Ramos (cell line): ENCODE results near the gene GDPD4.

Source experiments
- in situ Hi-C: fragments of 300-500 bp; cut with MboI; formaldehyde crosslinking; loops from one replicate; pipeline ENCODE4 v1.14.3; 2022; ENCODE audit warnings: low sequenced_read_pairs; ENCODE audit not compliant: unreplicated experiment

The GDPD4 gene

GRCh38 chr11:77207019-77207485, 94.4 kb downstream of the GDPD4 start:
- in situ Hi-C loops: no loop called here

DNA sequence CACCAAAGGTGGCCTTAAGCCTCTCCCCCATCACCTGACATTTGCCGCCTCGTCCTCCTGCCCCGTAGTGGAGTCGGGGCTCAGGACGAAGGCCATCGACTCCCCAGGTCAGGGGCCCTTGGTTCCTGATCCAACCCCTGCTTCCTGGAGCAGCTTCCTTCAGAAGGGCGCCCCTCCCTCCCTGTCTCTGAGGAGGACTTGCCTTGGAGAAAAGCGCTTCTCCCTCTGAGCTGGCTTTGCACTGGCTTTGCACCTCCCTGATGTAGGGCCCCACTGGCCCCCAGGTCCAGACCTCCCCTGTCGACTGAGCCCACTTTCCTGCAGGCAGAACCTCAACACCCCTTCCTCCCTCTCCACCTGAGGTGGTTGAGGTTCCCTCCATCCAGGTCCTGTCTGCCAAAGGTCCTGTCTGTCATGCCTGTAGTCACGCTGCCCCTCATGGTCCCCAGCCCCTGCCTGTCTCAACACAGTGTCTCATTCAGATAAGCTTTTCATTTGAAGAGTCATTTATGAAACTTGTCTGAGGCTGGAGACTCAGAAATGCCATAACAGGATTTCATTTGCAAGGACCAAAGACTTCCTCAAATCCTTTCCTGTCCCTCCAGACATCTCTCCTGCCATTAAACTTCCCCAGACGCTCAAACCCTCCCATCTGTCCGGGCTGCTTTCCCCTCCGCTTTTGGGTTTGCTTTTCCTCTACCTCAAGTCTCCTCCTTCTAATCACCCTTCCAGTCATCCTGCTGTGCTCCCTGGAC, 95.0 kb downstream of the GDPD4 start:
- in situ Hi-C loops: no loop called here

GRCh38 chr11:77205467-77206263, 95.8 kb downstream of the GDPD4 start:
- in situ Hi-C loops: no loop called here

DNA sequence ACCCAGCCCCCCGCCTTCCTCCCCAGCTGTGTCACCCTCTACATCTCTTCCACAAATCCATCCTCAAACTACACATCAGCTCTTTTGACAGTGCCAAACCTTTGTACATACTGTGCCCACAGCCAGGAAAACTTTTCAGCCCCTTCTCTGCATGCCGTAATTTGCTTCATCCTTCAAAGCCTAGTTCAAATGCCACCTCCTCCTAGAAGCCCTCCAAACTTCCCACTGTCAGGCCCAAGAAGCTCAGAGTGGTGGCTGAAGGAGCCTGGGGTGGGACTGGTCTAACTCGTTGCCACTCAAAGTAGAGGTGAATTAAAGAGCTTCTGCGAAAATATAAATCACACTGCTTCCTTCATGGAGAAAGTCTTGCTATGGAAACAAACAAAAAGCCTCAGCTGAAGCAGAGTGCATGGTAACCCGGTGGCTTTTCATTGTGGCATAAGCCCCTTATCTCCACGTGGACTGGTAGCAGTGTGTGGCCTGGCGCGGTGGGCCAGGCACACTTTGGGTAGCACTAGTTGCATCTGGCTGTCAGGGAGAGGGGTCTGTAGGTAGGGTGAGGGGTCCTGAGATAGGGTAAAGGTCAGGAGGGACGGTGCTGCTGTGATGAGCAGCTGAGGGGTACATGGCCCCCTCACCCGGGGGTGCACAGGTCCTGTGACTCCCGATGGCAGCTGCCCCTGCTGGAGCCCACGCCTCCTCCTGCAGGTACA, 96.6 kb downstream of the GDPD4 start:
- in situ Hi-C loops: no loop called here

GRCh38 chr11:77203901-77204753, 97.4 kb downstream of the GDPD4 start:
- in situ Hi-C loops: no loop called here

DNA sequence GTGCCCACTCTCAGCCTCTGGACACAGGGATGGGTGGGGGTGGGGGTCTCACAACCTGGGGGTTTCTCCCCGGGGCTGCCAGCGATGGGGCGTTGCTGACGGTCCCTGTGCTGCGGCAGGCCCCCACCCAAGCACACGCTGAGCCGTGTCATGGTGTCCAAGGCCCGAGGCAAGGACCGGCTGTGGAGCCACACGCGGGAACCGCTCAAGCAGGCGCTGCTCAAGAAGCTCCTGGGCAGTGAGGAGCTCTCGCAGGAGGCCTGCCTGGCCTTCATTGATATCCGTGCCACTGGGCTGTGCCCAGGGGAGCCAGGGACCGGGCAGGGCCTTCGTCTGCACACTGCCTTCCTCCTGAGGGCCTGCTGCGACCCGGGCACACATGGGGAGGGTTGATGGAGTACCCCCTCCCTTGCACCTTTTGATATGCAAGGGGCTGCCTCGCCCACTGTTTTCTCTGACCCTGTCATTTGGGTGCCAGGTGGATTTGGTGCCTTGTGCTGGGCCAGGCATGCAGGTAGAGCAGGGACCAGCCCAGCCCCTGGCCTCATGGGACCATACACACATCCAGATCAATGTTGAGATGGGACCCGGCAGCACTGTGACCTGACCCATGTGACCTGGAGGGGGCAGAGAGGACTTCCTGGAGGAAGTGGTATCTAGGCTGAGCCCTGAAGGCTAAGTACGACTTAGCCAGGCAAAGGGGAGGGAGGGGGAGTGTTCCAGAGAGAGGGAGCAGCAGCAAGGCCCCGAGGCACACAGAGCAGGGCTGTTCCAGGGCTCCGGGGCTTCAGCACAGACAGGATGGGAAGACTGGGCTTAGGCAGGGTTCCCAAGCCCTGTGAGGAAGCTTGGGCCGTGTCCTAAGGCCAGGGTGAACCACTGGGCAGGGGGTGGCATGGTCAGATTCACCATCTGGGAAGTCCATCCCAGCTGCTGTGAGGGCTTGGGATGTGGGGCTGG, 98.3 kb downstream of the GDPD4 start:
- in situ Hi-C loops: no loop called here

DNA sequence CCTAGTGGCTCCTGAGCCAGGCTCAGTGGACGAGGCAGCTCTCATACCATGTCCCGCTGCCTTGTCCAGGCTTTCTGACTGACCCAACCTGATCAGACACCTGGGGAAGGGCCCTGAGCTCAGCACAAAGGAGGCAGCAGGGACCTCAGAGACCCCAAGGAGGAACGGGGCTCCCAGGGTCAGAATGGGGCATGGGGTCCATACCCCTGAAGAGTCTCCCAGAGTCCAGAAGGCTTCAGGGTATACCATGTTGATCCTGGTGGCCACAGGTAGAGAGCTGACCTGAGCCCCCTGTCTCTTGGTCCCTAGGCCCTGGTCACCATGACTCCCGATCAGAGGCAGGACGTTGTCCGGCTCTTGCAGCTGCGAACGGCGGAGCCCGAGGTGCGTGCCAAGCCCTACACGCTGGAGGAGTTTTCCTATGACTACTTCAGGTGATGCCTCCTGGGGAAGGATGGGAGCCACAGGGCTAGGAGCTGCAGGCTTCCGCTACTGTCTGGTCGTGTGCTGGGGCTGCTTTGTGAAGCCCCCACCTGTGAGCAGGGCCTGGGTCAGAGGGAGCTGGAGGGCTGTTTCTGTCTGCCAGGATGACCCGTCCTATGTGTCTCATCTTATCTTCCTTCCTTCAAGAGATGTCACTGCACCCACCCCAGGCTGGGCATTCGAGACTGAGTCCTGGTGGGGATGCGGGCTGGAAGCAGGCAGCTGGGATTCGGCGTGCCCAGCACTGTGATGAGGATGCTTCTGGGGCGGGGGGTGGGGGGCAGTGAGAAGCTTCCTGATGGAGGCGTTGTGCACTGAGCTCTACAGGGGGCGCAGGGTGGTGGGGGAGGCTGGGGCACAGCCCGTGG, 99.3 kb downstream of the GDPD4 start:
- in situ Hi-C loops: no loop called here

DNA sequence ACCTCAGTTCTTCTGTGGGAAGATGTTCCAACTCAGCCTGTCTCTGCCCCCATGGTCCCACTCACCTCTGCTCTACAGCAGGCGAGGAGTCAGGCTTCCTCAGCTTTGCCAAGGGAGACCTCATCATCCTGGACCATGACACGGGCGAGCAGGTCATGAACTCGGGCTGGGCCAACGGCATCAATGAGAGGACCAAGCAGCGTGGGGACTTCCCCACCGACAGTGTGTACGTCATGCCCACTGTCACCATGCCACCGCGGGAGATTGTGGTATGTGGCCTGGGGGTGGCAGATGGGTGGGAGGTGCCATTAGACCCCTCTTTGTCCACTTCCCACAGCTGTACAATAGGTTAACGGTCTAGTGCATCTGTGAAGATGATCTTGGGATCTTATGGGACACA, 100.1 kb downstream of the GDPD4 start:
- in situ Hi-C loops: no loop called here

DNA sequence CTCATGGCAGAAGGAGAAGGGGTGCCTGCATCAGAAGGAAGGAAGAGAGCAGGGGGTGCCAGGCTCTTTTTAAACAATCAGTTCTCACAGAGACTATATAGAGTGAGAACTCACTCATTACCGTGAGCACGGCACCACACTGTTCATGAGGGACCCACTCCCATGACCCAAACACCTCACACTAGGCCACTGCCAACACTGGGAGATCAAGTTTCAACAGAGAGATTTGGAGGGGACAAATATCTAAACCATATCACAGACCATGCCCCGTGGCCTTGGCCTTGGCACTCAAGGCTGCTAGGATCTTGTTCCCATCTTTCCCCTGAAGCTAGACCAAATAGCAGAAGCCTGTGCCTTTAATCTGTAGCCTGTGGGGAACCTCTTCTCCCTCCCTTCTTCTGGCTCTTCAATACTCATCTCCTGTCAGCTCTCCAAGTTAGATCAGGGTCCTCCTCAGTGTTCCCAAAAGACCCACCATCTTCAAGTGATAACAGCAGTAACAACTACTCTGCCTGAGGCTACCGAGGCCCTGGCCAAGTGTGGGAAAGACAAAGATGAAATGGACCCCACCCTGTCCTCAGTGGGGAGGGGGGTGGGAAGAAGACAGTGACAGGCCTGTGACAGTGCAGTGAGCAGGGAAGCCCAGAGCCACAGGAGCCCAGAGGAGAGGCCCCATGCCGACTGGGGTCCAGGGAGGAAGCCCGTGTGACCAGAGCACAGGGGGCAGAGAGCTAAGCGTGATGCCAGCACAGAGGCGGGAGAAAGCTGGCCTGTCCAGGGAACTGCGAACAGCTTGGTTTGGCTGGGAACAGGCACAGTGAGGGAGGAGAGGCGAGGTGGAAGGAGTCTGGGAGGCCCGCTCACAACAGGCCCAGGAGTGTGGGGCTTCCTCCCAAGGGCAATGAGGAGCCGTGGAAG, 100.9 kb downstream of the GDPD4 start:
- in situ Hi-C loops: no loop called here

DNA sequence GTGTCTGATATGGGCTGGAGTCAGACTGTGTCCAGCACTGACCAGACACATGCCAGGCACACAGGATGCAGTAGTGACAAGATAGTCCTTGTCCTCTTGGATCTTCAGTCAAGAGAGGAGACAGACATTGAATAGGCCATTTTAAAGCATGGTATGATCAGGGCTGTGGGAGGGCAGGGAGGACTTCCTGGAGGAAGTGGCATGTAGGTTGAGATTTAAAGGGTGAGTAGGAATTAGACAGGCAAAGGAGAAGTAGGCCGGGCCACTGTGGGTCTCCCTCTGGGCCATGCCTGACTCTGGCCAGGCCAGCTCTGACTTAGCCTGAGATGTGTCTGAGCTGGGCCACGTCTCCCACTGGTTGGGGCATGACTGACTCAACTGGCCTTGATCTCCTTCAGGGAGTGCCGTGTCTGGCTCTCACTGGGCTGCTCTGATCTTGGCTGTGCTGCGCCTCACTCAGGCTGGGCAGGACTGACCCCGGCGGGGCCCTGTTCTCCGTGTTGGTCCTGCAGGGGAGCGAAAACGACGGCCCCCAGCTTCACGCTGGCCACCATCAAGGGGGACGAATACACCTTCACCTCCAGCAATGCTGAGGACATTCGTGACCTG, 102.2 kb downstream of the GDPD4 start:
- in situ Hi-C loops: no loop called here

GRCh38 chr11:77198440-77198849, 103.0 kb downstream of the GDPD4 start:
- in situ Hi-C loops: no loop called here

- in situ Hi-C loops: no loop called here
Measured at GRCh38 chr11:77197626-77198320, 103.7 kb downstream of the GDPD4 start.

DNA sequence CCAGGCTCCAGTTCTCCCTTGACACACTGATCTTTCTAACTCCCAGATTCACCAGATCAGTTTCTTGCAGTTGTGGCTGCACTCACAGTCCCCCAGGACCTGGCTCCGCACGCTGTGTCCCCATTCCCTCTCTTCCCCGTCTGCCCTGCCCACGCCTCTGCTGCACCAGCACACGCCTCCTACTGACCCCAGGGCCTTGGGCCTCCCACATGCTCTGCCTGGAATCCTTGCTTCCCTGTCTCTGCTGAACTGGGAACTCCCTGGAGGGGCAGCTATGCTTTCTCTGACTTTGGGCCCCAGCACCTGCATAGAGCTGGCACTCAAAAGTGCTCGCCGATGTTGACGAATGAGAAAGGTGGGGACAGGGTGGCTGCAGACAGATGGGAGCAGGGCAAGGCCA, 104.5 kb downstream of the GDPD4 start:
- in situ Hi-C loops: no loop called here

DNA sequence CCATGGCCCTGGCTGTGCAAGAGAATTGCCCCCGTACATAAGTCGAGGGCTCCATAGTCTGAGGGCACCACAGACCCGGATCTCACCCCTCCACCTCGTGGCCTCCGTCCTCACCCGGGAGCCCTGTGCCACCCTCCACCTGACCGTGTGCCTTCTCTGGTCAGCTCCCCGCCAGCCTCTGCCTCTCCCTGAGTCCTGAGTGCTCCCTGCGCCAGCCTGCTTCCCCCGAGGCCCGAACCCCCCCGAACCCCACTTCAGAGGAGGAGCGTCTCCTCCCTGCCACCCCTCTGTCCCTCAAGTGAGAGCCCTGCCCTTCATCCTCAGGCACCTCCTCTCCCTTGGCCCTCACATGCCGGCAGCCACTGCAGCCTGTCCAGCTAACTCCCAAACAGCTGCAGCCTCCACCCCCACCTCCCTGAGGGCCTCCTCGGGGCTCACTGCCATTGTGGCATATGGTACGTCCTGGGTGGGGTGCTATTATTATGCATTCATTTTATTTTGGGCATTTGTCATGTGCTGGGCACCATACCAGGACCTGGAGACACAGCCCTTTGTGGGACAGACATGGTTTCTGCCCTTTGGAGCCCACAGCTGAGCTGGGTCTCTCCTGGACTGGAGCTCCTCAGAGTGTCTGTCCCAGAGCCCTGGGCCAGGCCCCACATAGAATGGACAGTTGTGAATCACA, 106.3 kb downstream of the GDPD4 start:
- in situ Hi-C loops: no loop called here
